Measurements from ENCODE around the gene ZDHHC19.

ZDHHC19 gene

GRCh38 chr3:196241704-196242103 is 30.5 kb upstream of the ZDHHC19 start:
- no peak overlapping the region for H3K27ac ChIP-seq

GRCh38 chr3:196240424-196240823 is 29.2 kb upstream of the ZDHHC19 start:
- TF ChIP-seq CTCF (conservative IDR thresholded peaks at IDR 0.05): no peak
- H3K27ac ChIP-seq: no peak overlapping the region

More at GRCh38 chr3:196241704-196242103, 30.5 kb upstream of the ZDHHC19 start:
- no peak for TF ChIP-seq CTCF (conservative IDR thresholded peaks at IDR 0.05)

- H3K27ac ChIP-seq: no peak overlapping the region
- TF ChIP-seq CTCF (conservative IDR thresholded peaks at IDR 0.05): no peak
Observed at GRCh38 chr3:196238612-196239560, 27.7 kb upstream of the ZDHHC19 start.

DNA sequence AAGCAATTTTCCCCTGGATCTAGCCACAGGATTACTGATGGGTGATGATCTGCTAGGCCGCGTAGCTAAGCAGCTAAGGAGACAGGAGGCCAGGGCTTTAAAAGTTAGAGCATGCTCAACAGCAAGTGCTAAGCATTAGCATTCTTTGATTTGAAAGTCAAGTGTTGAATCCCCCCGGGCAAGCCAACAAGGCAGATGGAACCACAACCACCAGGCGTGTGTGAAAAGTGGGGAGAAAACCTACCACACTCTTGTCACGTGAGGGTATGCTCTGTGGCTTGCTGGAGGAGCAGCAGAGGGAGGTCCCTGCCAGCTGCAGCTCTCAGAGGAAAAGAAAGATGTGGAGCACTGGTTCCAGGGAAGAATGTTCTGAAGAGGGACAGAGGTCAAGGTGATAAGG is 26.0 kb upstream of the ZDHHC19 start:
- H3K27ac ChIP-seq: no peak overlapping the region

GRCh38 chr3:196236223-196236622 is 25.0 kb upstream of the ZDHHC19 start:
- no peak overlapping the region for H3K27ac ChIP-seq
- TF ChIP-seq CTCF (conservative IDR thresholded peaks at IDR 0.05): no peak

More for the DNA sequence above, 26.0 kb upstream of the ZDHHC19 start:
- TF ChIP-seq CTCF (conservative IDR thresholded peaks at IDR 0.05): no peak

- no peak for TF ChIP-seq CTCF (conservative IDR thresholded peaks at IDR 0.05)
- no peak overlapping the region for H3K27ac ChIP-seq
Observed at GRCh38 chr3:196235452-196236122, 24.4 kb upstream of the ZDHHC19 start.

GRCh38 chr3:196232882-196233251 is 21.7 kb upstream of the ZDHHC19 start:
- no peak overlapping the region for H3K27ac ChIP-seq
- no peak for TF ChIP-seq CTCF (conservative IDR thresholded peaks at IDR 0.05)

All from VCaP (cell line).